ENCODE measurements around the gene TBC1D21. TPM values are rescaled to one million over a fixed set of nuclear protein-coding genes. Genes with fewer than 3 reads are reported as not detected.
A peak's percentile ranks its signal among the peaks of the same experiment; 100 is the strongest.

TBC1D21 gene
- total RNA-seq, 1 donor from 2014 or later: not detected

GRCh38 chr15:73924171-73924921, 51.0 kb downstream of the TBC1D21 start:
- Mint-ChIP-seq H3K27ac (no peak overlapping the region), H3K9me3 (ENCODE audit: low read depth) (no peaks in the 10 kb centered on the region), H3K36me3 (ENCODE audit: insufficient read depth) (no peaks in the 10 kb centered on the region), H3K4me1 (ENCODE audit: low read depth) (peaks cover 7% of the 10 kb centered on the region), H3K4me3 (ENCODE audit: low read depth) (no peak overlapping the region), H3K27me3 (peaks cover 34% of the 10 kb centered on the region)
- TF ChIP-seq CTCF (IDR thresholded peaks at IDR 0.05; ENCODE audit: unreplicated experiment): no peak
- no peak for DNase-seq (ENCODE audit: low spot score, unreplicated experiment)

- DNase-seq (ENCODE audit: low spot score, unreplicated experiment): no peak
- peak overlapping the region; percentile 19 for H3K4me3 Mint-ChIP-seq (ENCODE audit: low read depth)
- no peaks in the 10 kb centered on the region for H3K36me3 Mint-ChIP-seq (ENCODE audit: insufficient read depth)
- peaks cover 7% of the 10 kb centered on the region for H3K4me1 Mint-ChIP-seq (ENCODE audit: low read depth)
- H3K9me3 Mint-ChIP-seq (ENCODE audit: low read depth): no peaks in the 10 kb centered on the region
- no peak for TF ChIP-seq CTCF (IDR thresholded peaks at IDR 0.05; ENCODE audit: unreplicated experiment)
- H3K27me3 Mint-ChIP-seq: peaks cover 34% of the 10 kb centered on the region
- no peak overlapping the region for H3K27ac Mint-ChIP-seq
Observed at GRCh38 chr15:73925848-73926218, 52.5 kb downstream of the TBC1D21 start.

- Mint-ChIP-seq H3K27ac (no peak within 1 kb of the TSS), H3K27me3 (peaks cover 34% of the 10 kb centered on the region), H3K36me3 (ENCODE audit: insufficient read depth) (no peaks in the 10 kb centered on the region), H3K4me3 (ENCODE audit: low read depth) (peak within 1 kb of the TSS; percentile 66), H3K4me1 (ENCODE audit: low read depth) (peaks cover 7% of the 10 kb centered on the region), H3K9me3 (ENCODE audit: low read depth) (no peaks in the 10 kb centered on the region)
- no peak for TF ChIP-seq CTCF (IDR thresholded peaks at IDR 0.05; ENCODE audit: unreplicated experiment)
- DNase-seq (ENCODE audit: low spot score, unreplicated experiment): peak; percentile 27
Observed at GRCh38 chr15:73926219-73927002, 53.0 kb downstream of the TBC1D21 start, which contains the start of gene LOXL1. Gene LOXL1, plus strand, starts transcription at chr15:73926462. Its CDS starts 322 bp downstream, at chr15:73926784.

GRCh38 chr15:73927003-73927475, 53.7 kb downstream of the TBC1D21 start:
- peaks cover 29% of the 10 kb centered on the region for H3K27me3 Mint-ChIP-seq
- no peak overlapping the region for H3K27ac Mint-ChIP-seq
- peak overlapping the region; percentile 52 for H3K4me3 Mint-ChIP-seq (ENCODE audit: low read depth)
- no peaks in the 10 kb centered on the region for H3K9me3 Mint-ChIP-seq (ENCODE audit: low read depth)
- no peak for TF ChIP-seq CTCF (IDR thresholded peaks at IDR 0.05; ENCODE audit: unreplicated experiment)
- no peaks in the 10 kb centered on the region for H3K36me3 Mint-ChIP-seq (ENCODE audit: insufficient read depth)
- peaks cover 6% of the 10 kb centered on the region for H3K4me1 Mint-ChIP-seq (ENCODE audit: low read depth)
- peak; percentile 42 for DNase-seq (ENCODE audit: low spot score, unreplicated experiment)

GRCh38 chr15:73927476-73928240, 54.3 kb downstream of the TBC1D21 start:
- peak; percentile 67 for TF ChIP-seq CTCF (IDR thresholded peaks at IDR 0.05; ENCODE audit: unreplicated experiment)
- Mint-ChIP-seq H3K9me3 (ENCODE audit: low read depth) (no peaks in the 10 kb centered on the region), H3K4me3 (ENCODE audit: low read depth) (peak overlapping the region; percentile 69), H3K27me3 (peaks cover 29% of the 10 kb centered on the region), H3K4me1 (ENCODE audit: low read depth) (peaks cover 6% of the 10 kb centered on the region), H3K36me3 (ENCODE audit: insufficient read depth) (no peaks in the 10 kb centered on the region), H3K27ac (peak overlapping the region; percentile 58)
- DNase-seq (ENCODE audit: low spot score, unreplicated experiment): peak; percentile 63

All from progenitor cell of endocrine pancreas (in vitro differentiated cells).